ENCODE data around the gene EIF3B. TPM values are rescaled to one million over a fixed set of nuclear protein-coding genes. Genes with fewer than 3 reads are reported as not detected.
A peak's percentile ranks its signal among the peaks of the same experiment; 100 is the strongest.
"Not testable (repeated sequence)": the region's sequence is repeated elsewhere in the genome, so short reads cannot be mapped to it uniquely, and the experiment has no call there.

EIF3B gene
- total and polyA plus RNA-seq, 9 of the 15 experiments (the other 6 are each of a cell fraction or from before 2014, with no cell fraction given) = 25.9 to 494 (median 357) TPM

GRCh38 chr7:2332606-2333231 is 21.9 kb upstream of the EIF3B start:
- Histone ChIP-seq H3K9ac (ENCODE audit: insufficient read depth in 1 of 2, low read depth in 2 of 2, low read length in 2 of 2) (0 out of 4 replicates have a peak overlapping the region, but pooled peaks of 1 of the 2 experiments have one; percentile 56), H3K4me1 (replicated peaks in 1 of 2; ENCODE audit: control insufficient read depth in 2 of 2, insufficient read depth in 2 of 2, low read length in 2 of 2) (peaks cover 0 to 14% of the 10 kb centered on the region in 2 experiments; a peak in 1 of 5 replicates)
- H4K20me1 ChIP-seq (replicated peaks; ENCODE audit: control insufficient read depth, insufficient read depth, low read length); H3K9me3 ChIP-seq (replicated peaks; ENCODE audit: control insufficient read depth, insufficient read depth, low read depth, low read length); H3K79me2 ChIP-seq (ENCODE audit: control insufficient read depth, insufficient read depth, low read length); H3K27ac ChIP-seq (ENCODE audit: extremely low read depth, low read depth, low read length); H3K4me3 ChIP-seq; H3K9me1 ChIP-seq (ENCODE audit: control insufficient read depth, insufficient read depth, low read length); H2AFZ ChIP-seq (ENCODE audit: low read depth, low read length); in situ Hi-C loops (cut with MboI); H3K27me3 ChIP-seq (ENCODE audit: control insufficient read depth in 2 of 2, insufficient read depth in 2 of 2, low read length in 2 of 2); CTCF ChIA-PET (ENCODE audit: low intra/inter-chr PET ratio); BruUV-seq (replicated peaks); intact Hi-C loops (cut with micrococcal nuclease); H3K4me2 ChIP-seq (ENCODE audit: insufficient read depth, low read length); H3K36me3 ChIP-seq (ENCODE audit: control insufficient read depth, insufficient read depth, low read length); DNase-seq (ENCODE audit: extremely low read depth in 1 of 4, low spot score in 3 of 4); ATAC-seq; FAIRE-seq: not testable (repeated sequence)
- WGBS (ENCODE audit: insufficient coverage, low coverage, missing lambda C conversion rate) = 63% methylated on average over 4 of the region's 4 CpGs
- POLR2A ChIA-PET = interaction anchor here (0.6 to 0.9 kb wide), 3 partner anchors 15 to 406 kb away, joined by 3 to 4 read pairs (median 3); no protein-coding TSS in a partner anchor
- TF ChIP-seq LARP7 (IDR thresholded peaks at IDR 0.05) = 0 out of 2 replicates have a peak, but pooled peaks have one; percentile 53
- TF ChIP-seq NCOA4 (IDR thresholded peaks at IDR 0.05; ENCODE audit: partially characterized antibody) = peak; percentile 19
- TF ChIP-seq MTA1 (IDR thresholded peaks at IDR 0.05; ENCODE audit: borderline replicate concordance) = peak; percentile 66
- peak; percentile 75; the same call in 1 of the 2 replicates for TF ChIP-seq OTX1 (CRISPR knock-in tag; IDR thresholded peaks at IDR 0.05)
- 0 out of 2 replicates have a peak, but pooled peaks have one; percentile 30 for TF ChIP-seq HINFP (tag; conservative IDR thresholded peaks at IDR 0.05; ENCODE audit: low read depth)
- 0 out of 2 replicates have a peak, but pooled peaks have one; percentile 24 for TF ChIP-seq ARID1B (IDR thresholded peaks at IDR 0.05)
- TF ChIP-seq HLTF (IDR thresholded peaks at IDR 0.05) = peak; percentile 83; the same call in 1 of the 2 replicates
- TF ChIP-seq ARHGAP35 (IDR thresholded peaks at IDR 0.05; ENCODE audit: partially characterized antibody) = peak; percentile 55
- TF ChIP-seq MCM7 (IDR thresholded peaks at IDR 0.05) = peak in 1 of 2 experiments; percentile 62; a peak in 1 of 4 replicates
- TF ChIP-seq TRIM25 (IDR thresholded peaks at IDR 0.05; ENCODE audit: borderline replicate concordance) = 0 out of 2 replicates have a peak, but pooled peaks have one; percentile 53
- TF ChIP-seq THRAP3 (IDR thresholded peaks at IDR 0.05; ENCODE audit: borderline replicate concordance) = 0 out of 2 replicates have a peak, but pooled peaks have one; percentile 50
- peak; percentile 19 for TF ChIP-seq PHF20 (IDR thresholded peaks at IDR 0.05; ENCODE audit: partially characterized antibody)
- TF ChIP-seq ZNF512 (tag; IDR thresholded peaks at IDR 0.05) = peak; percentile 97
- peak; percentile 63; the same call in 1 of the 2 replicates for TF ChIP-seq SMARCA5 (IDR thresholded peaks at IDR 0.05)
- 0 out of 2 replicates have a peak, but pooled peaks have one; percentile 25 for TF ChIP-seq PHB2 (IDR thresholded peaks at IDR 0.05; ENCODE audit: low read depth)

Measured in K562 (cell line).